PFSK-1 (cell line): ENCODE data around the gene PFDN4.

Experiments
- FOXP2 ChIP-seq: optimal IDR thresholded peaks from 2 replicates; pipeline ENCODE3; 2011; ENCODE audit warnings: borderline replicate concordance, control low read depth, inconsistent platforms; ENCODE audit not compliant: insufficient read depth; ENCODE audit errors: extremely low read length, extremely low read depth
- POLR2AphosphoS5 ChIP-seq: IDR thresholded peaks from 2 replicates; pipeline ENCODE4 v1.6.1; 2012; ENCODE audit warnings: low read depth, mild to moderate bottlenecking, control low read depth, low read length, moderate library complexity

DNA sequence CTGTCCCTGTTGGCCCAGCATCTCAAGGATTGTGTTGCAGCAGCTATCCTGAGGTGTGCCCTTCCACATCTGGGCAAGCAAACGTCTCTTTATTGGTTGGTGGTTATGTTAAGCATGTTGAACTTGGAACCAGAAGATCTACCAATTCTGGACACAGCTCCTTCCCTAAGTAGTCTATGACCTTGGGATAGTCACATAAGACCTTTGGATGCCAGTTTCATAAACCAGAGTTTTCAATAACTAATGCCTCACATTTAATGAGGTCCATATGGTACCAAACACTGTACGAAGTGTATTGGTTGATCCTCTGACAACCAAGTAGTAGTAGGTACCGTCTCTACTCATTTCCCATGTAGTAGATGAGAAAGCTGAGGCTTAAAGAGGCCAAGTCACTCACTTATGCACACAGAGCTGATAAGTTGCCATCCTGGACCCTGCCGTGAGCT lies 37.8 kb upstream of the PFDN4 start:
- TF ChIP-seq POLR2AphosphoS5 (no peak), FOXP2 (no peak)
